ACC112 (cell line): ENCODE measurements around the gene RPN1.
A peak's percentile ranks its signal among the peaks of the same experiment; 100 is the strongest.

Experiments
- H2AFZ ChIP-seq: fragments of 200-600 bp; sonication (generic); one replicate; pipeline ENCODE4 v1.6.0; 2017; ENCODE audit warnings: antibody characterized with exemption, low read length; ENCODE audit not compliant: unreplicated experiment
- H3K27ac ChIP-seq: fragments of 200-600 bp; sonication (generic); 2 replicates; pipeline ENCODE4 v1.5.1; 2014; ENCODE audit warnings: low read depth, mild to moderate bottlenecking, antibody characterized with exemption, low read length, moderate library complexity
- H3K27me3 ChIP-seq: fragments of 200-600 bp; sonication (generic); 2 replicates; pipeline ENCODE4 v1.6.1; 2014; ENCODE audit warnings: mild to moderate bottlenecking, antibody characterized with exemption, low read length, moderate library complexity, mixed read lengths; ENCODE audit not compliant: insufficient read depth
- H3K36me3 ChIP-seq: fragments of 200-600 bp; sonication (generic); 2 replicates; pipeline ENCODE4 v1.6.1; 2016; ENCODE audit warnings: mild to moderate bottlenecking, antibody characterized with exemption, low read length, moderate library complexity, mixed read lengths; ENCODE audit not compliant: insufficient read depth
- H3K4me1 ChIP-seq: fragments of 200-600 bp; sonication (generic); one replicate; pipeline ENCODE4 v1.6.1; 2016; ENCODE audit warnings: low read length, mixed read lengths; ENCODE audit not compliant: insufficient read depth, unreplicated experiment, control insufficient read depth
- H3K4me3 ChIP-seq: fragments of 200-600 bp; sonication (generic); 2 replicates; pipeline ENCODE4 v1.5.1; 2014; ENCODE audit warnings: mild to moderate bottlenecking, low read depth, low read length
- H3K79me2 ChIP-seq: fragments of 200-600 bp; sonication (generic); one replicate; pipeline ENCODE4 v1.6.0; 2016; ENCODE audit warnings: low read length; ENCODE audit not compliant: control insufficient read depth, unreplicated experiment, insufficient read depth

The RPN1 gene

GRCh38 chr3:128650096-128651050 lies at the start of gene RPN1:
RPN1 (minus strand) TSS chr3:128650818; CDS start chr3:128650800, 18 bp downstream.
- peak within 1 kb of the TSS; percentile 72 for H2AFZ ChIP-seq
- peaks cover 53% of the 10 kb centered on the region for H3K79me2 ChIP-seq
- peak within 1 kb of the TSS; percentile 96 for H3K4me3 ChIP-seq
- H3K27me3 ChIP-seq = no peaks in the 10 kb centered on the region
- no peaks in the 10 kb centered on the region for H3K36me3 ChIP-seq
- H3K4me1 ChIP-seq = peaks cover 19% of the 10 kb centered on the region
- H3K27ac ChIP-seq = peak within 1 kb of the TSS; percentile 91

DNA sequence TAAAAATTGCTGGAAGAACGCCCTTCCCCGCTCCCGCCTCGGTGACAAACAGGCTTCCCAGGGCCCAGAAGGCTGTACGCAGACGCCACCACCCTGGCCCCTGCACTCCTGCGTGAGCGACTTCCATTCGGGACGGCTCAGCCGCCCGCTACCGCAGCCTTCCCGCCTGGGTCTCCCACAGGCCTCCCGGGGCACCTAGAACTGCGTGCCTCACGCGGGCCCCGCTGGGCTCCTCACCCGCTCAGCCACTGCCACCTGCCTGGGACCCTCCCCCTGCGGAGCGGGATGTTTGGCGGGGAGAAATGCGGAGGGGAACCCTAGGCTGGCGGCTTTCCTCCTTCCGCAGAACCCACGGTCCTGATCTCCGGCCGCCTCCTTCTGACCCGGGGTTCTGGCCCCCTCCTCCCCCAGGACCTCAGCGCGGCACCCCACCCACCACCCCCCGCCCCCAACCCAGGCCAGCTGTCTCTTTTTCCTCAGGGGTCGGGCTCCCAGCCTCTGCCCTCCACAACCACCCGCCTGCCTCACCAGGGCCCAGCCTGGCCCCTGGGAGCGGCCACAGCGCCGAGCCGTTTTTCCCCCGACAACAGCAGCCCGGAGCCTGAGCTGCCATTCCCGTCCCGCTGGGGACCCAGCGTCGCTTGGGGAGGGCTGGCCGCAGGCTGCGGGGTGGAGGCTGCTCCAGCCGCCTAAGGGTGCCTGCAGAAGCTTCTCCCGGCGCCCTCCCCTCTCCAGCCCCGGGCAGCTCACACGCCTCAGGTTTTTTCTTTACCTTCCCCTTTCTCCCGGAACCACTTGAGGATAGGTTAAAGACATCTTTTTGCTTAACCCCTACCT lies 47.8 kb upstream of the RPN1 start:
- Histone ChIP-seq H3K36me3 (no peaks in the 10 kb centered on the region), H2AFZ (peak overlapping the region; percentile 89), H3K27me3 (no peaks in the 10 kb centered on the region), H3K79me2 (no peaks in the 10 kb centered on the region), H3K4me3 (peak overlapping the region; percentile 80), H3K4me1 (no peaks in the 10 kb centered on the region), H3K27ac (no peak overlapping the region)

DNA sequence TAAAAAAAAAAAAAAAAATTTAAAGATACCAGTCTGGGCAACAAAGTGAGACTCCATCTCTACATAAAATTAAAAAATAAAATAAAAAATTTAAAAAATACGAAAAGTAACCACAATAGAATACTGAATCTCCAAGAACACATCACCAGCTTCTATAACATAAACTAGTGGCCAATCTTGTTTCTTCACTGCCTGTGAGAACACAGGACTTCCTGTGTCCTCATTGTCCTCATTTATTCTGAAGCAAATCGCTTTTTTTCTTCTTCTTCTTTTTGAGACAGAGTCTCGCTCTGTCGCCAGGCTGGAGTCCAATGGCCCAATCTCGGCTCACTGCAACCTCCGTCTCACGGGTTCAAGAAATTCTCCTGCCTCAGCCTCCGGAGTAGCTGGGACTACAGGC lies 46.7 kb upstream of the RPN1 start:
- Histone ChIP-seq H3K79me2 (no peaks in the 10 kb centered on the region), H3K4me3 (no peak overlapping the region), H3K27me3 (no peaks in the 10 kb centered on the region), H3K4me1 (no peaks in the 10 kb centered on the region), H3K36me3 (no peaks in the 10 kb centered on the region), H3K27ac (no peak overlapping the region), H2AFZ (no peak overlapping the region)

GRCh38 chr3:128693696-128694095 lies 43.1 kb upstream of the RPN1 start:
- Histone ChIP-seq H3K79me2 (no peaks in the 10 kb centered on the region), H2AFZ (no peak overlapping the region), H3K4me1 (no peaks in the 10 kb centered on the region), H3K4me3 (no peak overlapping the region), H3K27ac (no peak overlapping the region), H3K27me3 (no peaks in the 10 kb centered on the region), H3K36me3 (no peaks in the 10 kb centered on the region)

- no peaks in the 10 kb centered on the region for H3K27me3 ChIP-seq
Measured at GRCh38 chr3:128689060-128689459, 38.4 kb upstream of the RPN1 start.

GRCh38 chr3:128686465-128686864 lies 35.8 kb upstream of the RPN1 start:
- H3K27ac ChIP-seq = no peak overlapping the region
- H3K27me3 ChIP-seq = no peaks in the 10 kb centered on the region
- H2AFZ ChIP-seq = no peak overlapping the region
- H3K4me3 ChIP-seq = no peak overlapping the region
- no peaks in the 10 kb centered on the region for H3K36me3 ChIP-seq
- peaks cover 5% of the 10 kb centered on the region for H3K4me1 ChIP-seq
- H3K79me2 ChIP-seq = no peaks in the 10 kb centered on the region

More at GRCh38 chr3:128689060-128689459, 38.4 kb upstream of the RPN1 start:
- no peaks in the 10 kb centered on the region for H3K36me3 ChIP-seq
- no peak overlapping the region for H3K4me3 ChIP-seq
- H2AFZ ChIP-seq = no peak overlapping the region
- no peaks in the 10 kb centered on the region for H3K4me1 ChIP-seq
- no peak overlapping the region for H3K27ac ChIP-seq
- H3K79me2 ChIP-seq = no peaks in the 10 kb centered on the region

DNA sequence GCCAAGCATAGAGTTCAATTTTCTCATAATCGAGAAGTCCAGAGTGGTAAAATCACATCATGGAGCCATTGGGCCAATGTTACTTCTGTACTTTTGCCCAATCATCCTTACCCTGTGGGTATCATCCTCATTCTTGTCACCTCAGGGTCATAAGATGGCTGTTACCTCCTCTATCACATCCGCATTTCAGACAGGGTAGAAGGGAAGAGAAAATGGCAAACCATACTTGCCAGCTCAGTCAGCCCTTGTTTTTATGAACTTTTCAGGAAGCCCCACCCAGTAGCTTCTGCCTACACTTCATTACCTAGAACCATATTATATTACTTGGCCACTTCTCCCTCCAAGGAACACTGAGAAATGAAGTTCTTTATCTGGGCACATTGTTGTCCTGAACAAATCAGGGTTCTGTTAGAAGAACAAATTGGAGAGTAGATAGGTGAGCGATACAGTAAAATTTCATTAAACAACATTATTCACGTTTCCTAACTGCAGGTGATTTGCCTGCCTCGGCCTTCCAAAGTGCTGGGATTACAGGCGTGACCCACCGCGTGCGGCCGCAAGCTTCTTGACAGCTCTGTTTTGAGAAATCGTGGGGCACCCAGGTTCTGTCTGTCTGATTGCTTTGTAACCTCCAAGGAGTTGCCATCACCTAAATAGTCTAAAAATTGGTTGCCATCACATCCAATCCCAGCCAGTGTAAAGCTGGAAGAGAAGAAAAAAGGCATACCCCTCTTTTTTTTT lies 34.5 kb upstream of the RPN1 start:
- no peak overlapping the region for H3K27ac ChIP-seq
- no peaks in the 10 kb centered on the region for H3K36me3 ChIP-seq
- peaks cover 5% of the 10 kb centered on the region for H3K4me1 ChIP-seq
- no peaks in the 10 kb centered on the region for H3K79me2 ChIP-seq
- no peak overlapping the region for H3K4me3 ChIP-seq
- no peaks in the 10 kb centered on the region for H3K27me3 ChIP-seq
- H2AFZ ChIP-seq = no peak overlapping the region

DNA sequence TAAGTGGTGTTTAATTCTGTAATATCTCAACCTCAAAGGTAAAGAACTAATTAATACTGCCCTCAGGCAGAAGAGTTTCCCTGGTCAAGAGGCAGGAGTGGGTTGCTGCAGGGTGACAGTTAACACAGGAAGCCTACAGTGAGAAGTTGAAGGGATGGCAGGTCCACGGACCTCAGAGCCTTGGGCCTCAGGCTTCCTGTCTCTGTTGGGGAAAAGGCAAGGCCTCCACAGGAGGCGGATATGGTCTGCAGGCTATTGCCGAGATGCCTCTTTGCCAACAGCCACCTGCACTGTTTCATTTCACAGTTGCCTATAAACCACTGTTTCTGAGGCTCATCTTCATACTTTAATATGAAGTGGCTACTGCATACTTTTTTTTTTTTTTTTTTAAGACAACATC lies 33.3 kb upstream of the RPN1 start:
- Histone ChIP-seq H3K27ac (no peak overlapping the region), H3K36me3 (no peaks in the 10 kb centered on the region), H3K4me1 (peaks cover 5% of the 10 kb centered on the region), H3K4me3 (no peak overlapping the region), H2AFZ (no peak overlapping the region), H3K79me2 (no peaks in the 10 kb centered on the region), H3K27me3 (no peaks in the 10 kb centered on the region)

DNA sequence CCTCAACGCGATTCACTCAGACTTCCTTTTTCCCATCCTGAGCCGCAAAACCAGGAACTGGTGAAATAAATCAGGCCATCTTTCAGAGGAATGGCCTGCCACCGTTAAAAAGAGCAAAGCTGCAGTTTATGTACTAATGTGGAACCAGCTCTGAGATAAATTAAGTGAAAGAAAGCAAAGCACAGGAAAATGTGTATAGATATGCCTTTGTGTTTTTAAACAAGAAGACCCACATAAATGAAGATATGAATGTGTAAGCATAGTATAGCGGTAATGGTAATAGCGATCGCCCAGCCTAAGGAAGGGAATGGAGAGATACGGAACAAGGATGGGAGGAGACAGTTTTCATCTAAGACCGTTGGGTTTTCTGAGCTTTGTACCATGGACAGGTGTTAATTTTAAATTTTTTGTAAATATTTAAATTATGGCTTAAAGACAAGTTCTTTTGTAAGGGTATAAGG lies 30.8 kb upstream of the RPN1 start:
- H3K4me1 ChIP-seq = peaks cover 5% of the 10 kb centered on the region
- H3K27ac ChIP-seq = peak overlapping the region; percentile 83
- peak overlapping the region; percentile 97 for H2AFZ ChIP-seq
- no peaks in the 10 kb centered on the region for H3K36me3 ChIP-seq
- no peaks in the 10 kb centered on the region for H3K27me3 ChIP-seq
- H3K4me3 ChIP-seq = peak overlapping the region; percentile 76
- H3K79me2 ChIP-seq = no peaks in the 10 kb centered on the region
